Activated CD4-positive, alpha-beta T cell treated with anti-CD3 and anti-CD28 coated beads, Interleukin-2, Interleukin-6, amounts not matched to agents 100 ng/mL and 50 ng/mL, durations not matched to agents 16 hours and 8 hours (primary cell): ENCODE data around the gene PHC2.
A peak's percentile ranks its signal among the peaks of the same experiment; 100 is the strongest.

ENCODE experiments used
- DNase-seq: peaks from one replicate; pipeline ENCODE4 v3.0.0-alpha.2; 2020

PHC2 gene

GRCh38 chr1:33348676-33349080 lies 82.2 kb downstream of the PHC2 start:
- peak; percentile 32 for DNase-seq

GRCh38 chr1:33348194-33348593 lies 82.7 kb downstream of the PHC2 start:
- DNase-seq: no peak

- no peak for DNase-seq
Observed at GRCh38 chr1:33347650-33347992, 83.3 kb downstream of the PHC2 start.

- DNase-seq: peak; percentile 36
Observed at GRCh38 chr1:33346927-33347649, 83.8 kb downstream of the PHC2 start.

- DNase-seq: no peak
Observed at GRCh38 chr1:33346533-33346926, 84.4 kb downstream of the PHC2 start.

GRCh38 chr1:33344896-33345560 lies 85.9 kb downstream of the PHC2 start:
- no peak for DNase-seq

GRCh38 chr1:33343539-33343938 lies 87.4 kb downstream of the PHC2 start:
- DNase-seq: no peak

- DNase-seq: no peak
Observed at GRCh38 chr1:33342041-33342723, 88.7 kb downstream of the PHC2 start.

- no peak for DNase-seq
Observed at GRCh38 chr1:33341190-33341589, 89.7 kb downstream of the PHC2 start.

GRCh38 chr1:33339413-33339812 lies 91.5 kb downstream of the PHC2 start:
- no peak for DNase-seq

- no peak for DNase-seq
Observed at GRCh38 chr1:33338440-33339211, 92.3 kb downstream of the PHC2 start.

GRCh38 chr1:33338048-33338439 lies 92.9 kb downstream of the PHC2 start:
- no peak for DNase-seq

GRCh38 chr1:33337441-33337840 lies 93.5 kb downstream of the PHC2 start:
- no peak for DNase-seq

- no peak for DNase-seq
Observed at GRCh38 chr1:33336580-33336979, 94.3 kb downstream of the PHC2 start.

- no peak for DNase-seq
Observed at GRCh38 chr1:33335020-33335419, 95.9 kb downstream of the PHC2 start.

- DNase-seq: no peak
Observed at GRCh38 chr1:33334081-33334552, 96.8 kb downstream of the PHC2 start.

GRCh38 chr1:33332881-33333280 lies 98.0 kb downstream of the PHC2 start:
- DNase-seq: no peak

- DNase-seq: no peak
Observed at GRCh38 chr1:33332357-33332789, 98.5 kb downstream of the PHC2 start.

GRCh38 chr1:33331444-33332356 lies 99.2 kb downstream of the PHC2 start:
- no peak for DNase-seq

GRCh38 chr1:33330906-33331305 lies 100.0 kb downstream of the PHC2 start:
- DNase-seq: no peak

- DNase-seq: no peak
Observed at GRCh38 chr1:33330361-33330890, 100.5 kb downstream of the PHC2 start.
